Stimulated activated CD4-positive, alpha-beta T cell treated with anti-CD3 and anti-CD28 coated beads, Interleukin-4, amount 100 ng/mL, for 4 hours (primary cell): Measurements from ENCODE around the gene RAB4B.
"Not testable (repeated sequence)": the region's sequence is repeated elsewhere in the genome, so short reads cannot be mapped to it uniquely, and the experiment has no call there.

Experiments
- DNase-seq, 2 experiments: peaks; one replicate each; pipeline ENCODE4 v3.0.0-alpha.2; 2020

Gene RAB4B

GRCh38 chr19:40781140-40781539, 3.1 kb downstream of the RAB4B start:
- DNase-seq, result no peak

GRCh38 chr19:40783711-40784110, 5.7 kb downstream of the RAB4B start:
- DNase-seq, result no peak

- DNase-seq, result not testable (repeated sequence)
Measured at GRCh38 chr19:40784146-40784545, 6.1 kb downstream of the RAB4B start.

GRCh38 chr19:40785526-40785925, 7.5 kb downstream of the RAB4B start:
- no peak for DNase-seq

GRCh38 chr19:40786060-40787037, 8.3 kb downstream of the RAB4B start:
- DNase-seq, result no peak

- no peak for DNase-seq
Measured at GRCh38 chr19:40791349-40791748, 13.3 kb downstream of the RAB4B start.

GRCh38 chr19:40791996-40792395, 13.9 kb downstream of the RAB4B start:
- DNase-seq, result no peak

- no peak for DNase-seq
Measured at GRCh38 chr19:40797166-40797962, 19.3 kb downstream of the RAB4B start.

- peak; percentile 52 to 53 for DNase-seq
Measured at GRCh38 chr19:40797963-40798682, 20.1 kb downstream of the RAB4B start.

GRCh38 chr19:40798683-40799557, 20.9 kb downstream of the RAB4B start, which contains the start of gene EGLN2:
Gene EGLN2 (plus strand): TSS chr19:40799191. CDS start chr19:40800573, 1,382 bp downstream.
- peak; percentile 100 for DNase-seq

- DNase-seq, result peak in 1 of 2 experiments; percentile 27
Measured at GRCh38 chr19:40799558-40800338, 21.7 kb downstream of the RAB4B start.

GRCh38 chr19:40800339-40800996, 22.4 kb downstream of the RAB4B start:
- no peak for DNase-seq

GRCh38 chr19:40800997-40801377, 22.9 kb downstream of the RAB4B start:
- DNase-seq, result no peak

- no peak for DNase-seq
Measured at GRCh38 chr19:40801426-40802299, 23.6 kb downstream of the RAB4B start.

GRCh38 chr19:40802300-40803169, 24.5 kb downstream of the RAB4B start:
- DNase-seq, result no peak

- DNase-seq, result no peak
Measured at GRCh38 chr19:40803170-40803856, 25.3 kb downstream of the RAB4B start.

- peak; percentile 30 to 57 for DNase-seq
Measured at GRCh38 chr19:40803857-40804782, 26.1 kb downstream of the RAB4B start.
